Measurements from ENCODE around the gene AFF4. TPM values are rescaled to one million over a fixed set of nuclear protein-coding genes. Genes with fewer than 3 reads are reported as not detected.
A peak's percentile ranks its signal among the peaks of the same experiment; 100 is the strongest.

Gene AFF4
- total and polyA plus RNA-seq, 9 of the 15 experiments (the other 6 are each of a cell fraction or from before 2014, with no cell fraction given) = 1.7 to 25.8 (median 17.9) TPM

- peak; percentile 19; the same call in 1 of the 2 replicates for TF ChIP-seq GTF2E2 (tag; IDR thresholded peaks at IDR 0.05)
- no peak for TF ChIP-seq SMARCC2 (IDR thresholded peaks at IDR 0.05; ENCODE audit: low read depth)
- TF ChIP-seq ZNF445 (CRISPR knock-in tag; IDR thresholded peaks at IDR 0.05; ENCODE audit: low read depth) = no peak
- no peak for TF ChIP-seq ZNF551 (CRISPR knock-in tag; IDR thresholded peaks at IDR 0.05)
- no peak for TF ChIP-seq BRD9 (IDR thresholded peaks at IDR 0.05; ENCODE audit: low read depth, partially characterized antibody)
- TF ChIP-seq SOX6 (IDR thresholded peaks at IDR 0.05) = no peak; the same call in 1 of the 2 replicates
- peak; percentile 90 to 96 for TF ChIP-seq UBTF (IDR thresholded peaks at IDR 0.05; ENCODE audit: borderline replicate concordance in 1 of 2, low read depth in 2 of 2, low read length in 2 of 2)
- no peak for TF ChIP-seq REST (IDR thresholded peaks at IDR 0.05; ENCODE audit: borderline replicate concordance)
- peak; percentile 83 for TF ChIP-seq REST (CRISPR knock-in tag; IDR thresholded peaks at IDR 0.05; ENCODE audit: low read depth)
- 0 out of 4 replicates have a peak, but pooled peaks of 1 of the 2 experiments have one; percentile 61 for TF ChIP-seq FOXA3 (CRISPR knock-in tag; conservative IDR thresholded peaks at IDR 0.05 in 1 of 2, IDR thresholded peaks at IDR 0.05 in 1 of 2)
- no peak for TF ChIP-seq SMARCA5 (IDR thresholded peaks at IDR 0.05)
- no peak; the same call in 1 of the 2 replicates for TF ChIP-seq SIN3B (IDR thresholded peaks at IDR 0.05; ENCODE audit: low read depth)
- no peak; the same call in 1 of the 2 replicates for TF ChIP-seq MEF2D (tag; conservative IDR thresholded peaks at IDR 0.05; ENCODE audit: low read depth)
- TF ChIP-seq ZNF561 (CRISPR knock-in tag; conservative IDR thresholded peaks at IDR 0.05) = no peak
- 0 out of 2 replicates have a peak, but pooled peaks have one; percentile 49 for TF ChIP-seq NR4A1 (CRISPR knock-in tag; IDR thresholded peaks at IDR 0.05)
- peak; percentile 41; the same call in 1 of the 2 replicates for TF ChIP-seq NR4A1 (tag; IDR thresholded peaks at IDR 0.05)
- TF ChIP-seq XRCC5 (IDR thresholded peaks at IDR 0.05; ENCODE audit: low read depth, low read length) = no peak
- no peak for TF ChIP-seq STAT5B (CRISPR knock-in tag; IDR thresholded peaks at IDR 0.05)
- TF ChIP-seq TAF15 (IDR thresholded peaks at IDR 0.05; ENCODE audit: low read depth, low read length) = no peak
These were observed 132.9 kb downstream of the AFF4 start, which contains the start of gene SHROOM1 (continued) for GRCh38 chr5:132830436-132831094.

All from K562 (cell line).